HG03378 (cell line): ENCODE data around the gene BRF1.

Experiments used
- ATAC-seq: cut with Tn5 transposase; IDR thresholded peaks from one replicate; pipeline ENCODE4 v1.9.1; 2021; ENCODE audit warnings: mild to moderate bottlenecking, moderate library complexity; ENCODE audit not compliant: unreplicated experiment

Gene BRF1

GRCh38 chr14:105214324-105214915, 86.4 kb downstream of the BRF1 start:
- ATAC-seq, result no peak

GRCh38 chr14:105213361-105213760, 87.4 kb downstream of the BRF1 start:
- no peak for ATAC-seq

GRCh38 chr14:105212541-105213300, 88.1 kb downstream of the BRF1 start:
- ATAC-seq, result no peak

GRCh38 chr14:105211758-105212089, 89.1 kb downstream of the BRF1 start:
- ATAC-seq, result no peak

- no peak for ATAC-seq
Observed at GRCh38 chr14:105211086-105211757, 89.6 kb downstream of the BRF1 start.

GRCh38 chr14:105210266-105211025, 90.4 kb downstream of the BRF1 start:
- no peak for ATAC-seq

GRCh38 chr14:105209646-105210045, 91.2 kb downstream of the BRF1 start:
- no peak for ATAC-seq

- ATAC-seq, result no peak
Observed at GRCh38 chr14:105209091-105209490, 91.7 kb downstream of the BRF1 start.

- ATAC-seq, result no peak
Observed at GRCh38 chr14:105208738-105209075, 92.1 kb downstream of the BRF1 start.

- ATAC-seq, result no peak
Observed at GRCh38 chr14:105207996-105208737, 92.6 kb downstream of the BRF1 start.

- ATAC-seq, result no peak
Observed at GRCh38 chr14:105207460-105207901, 93.3 kb downstream of the BRF1 start.

- no peak for ATAC-seq
Observed at GRCh38 chr14:105206873-105207272, 93.9 kb downstream of the BRF1 start.

- ATAC-seq, result no peak
Observed at GRCh38 chr14:105205673-105206208, 95.1 kb downstream of the BRF1 start.

- no peak for ATAC-seq
Observed at GRCh38 chr14:105204931-105205672, 95.7 kb downstream of the BRF1 start.

- ATAC-seq, result no peak
Observed at GRCh38 chr14:105204206-105204930, 96.4 kb downstream of the BRF1 start.

GRCh38 chr14:105203701-105204100, 97.1 kb downstream of the BRF1 start:
- ATAC-seq, result no peak

- ATAC-seq, result no peak
Observed at GRCh38 chr14:105203057-105203531, 97.7 kb downstream of the BRF1 start.

GRCh38 chr14:105201925-105202513, 98.8 kb downstream of the BRF1 start:
- ATAC-seq, result no peak
